HG02884 (cell line): ENCODE data around the gene CCDC91.

ENCODE experiments used
- ATAC-seq: cut with Tn5 transposase; IDR thresholded peaks from one replicate; pipeline ENCODE4 v1.9.1; 2021; ENCODE audit warnings: mild to moderate bottlenecking, moderate library complexity; ENCODE audit not compliant: unreplicated experiment

CCDC91 gene

DNA sequence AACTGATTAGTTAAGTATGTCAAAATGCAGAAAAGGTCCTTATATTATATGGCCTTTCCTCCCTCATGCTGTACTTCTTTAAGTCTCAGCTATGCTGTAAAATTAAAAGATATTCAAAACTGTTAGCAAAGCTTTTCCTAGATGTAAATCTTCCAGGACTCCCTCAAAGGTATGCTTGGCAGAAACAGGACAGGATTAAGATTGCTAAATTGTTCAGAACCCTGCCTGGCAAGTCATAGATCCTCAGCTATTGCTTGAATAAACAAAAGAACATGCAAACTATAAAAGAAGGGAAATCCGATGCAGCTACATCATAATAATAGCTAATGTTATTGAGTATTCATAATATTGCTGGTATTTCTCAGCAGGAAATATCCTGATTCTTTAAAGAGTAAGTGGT, 322.6 kb downstream of the CCDC91 start:
- ATAC-seq = no peak

DNA sequence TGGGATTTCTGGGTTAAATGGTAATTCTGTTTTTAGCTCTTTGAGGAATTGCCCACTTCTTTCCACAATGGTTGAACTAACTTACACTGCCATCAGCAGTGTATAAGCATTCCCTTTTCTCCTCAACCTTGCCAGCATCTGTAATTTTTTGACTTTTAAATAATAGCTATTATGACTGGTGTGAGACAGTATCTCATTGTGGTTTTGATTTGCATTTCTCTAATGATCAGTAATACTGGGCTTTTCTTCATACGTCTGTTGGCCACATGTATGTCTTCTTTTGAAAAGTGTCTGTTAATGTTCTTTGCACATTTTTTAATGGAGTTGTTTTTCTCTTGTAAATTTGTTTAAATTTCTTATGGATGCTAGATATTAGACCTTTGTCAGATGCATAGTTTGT, 323.7 kb downstream of the CCDC91 start:
- no peak for ATAC-seq

DNA sequence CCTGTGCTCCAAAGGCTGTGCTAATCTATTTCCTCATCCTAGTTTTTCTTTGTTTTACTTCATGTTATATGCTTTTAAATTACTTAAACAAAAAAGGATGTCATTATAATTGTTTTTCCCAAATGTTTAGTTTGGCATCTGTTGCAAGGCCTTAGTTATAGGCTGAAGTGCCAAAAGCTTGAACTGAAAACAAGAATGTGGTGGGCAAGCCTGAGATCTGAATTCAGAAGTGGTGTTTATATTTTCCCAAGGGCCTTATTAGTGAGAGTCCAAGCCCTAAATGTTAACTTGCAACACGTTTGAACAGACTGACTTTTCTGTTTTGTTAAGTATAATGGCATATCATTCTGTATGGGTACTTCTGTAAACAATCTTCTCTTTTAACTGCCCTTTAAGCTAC, 326.8 kb downstream of the CCDC91 start:
- no peak for ATAC-seq

DNA sequence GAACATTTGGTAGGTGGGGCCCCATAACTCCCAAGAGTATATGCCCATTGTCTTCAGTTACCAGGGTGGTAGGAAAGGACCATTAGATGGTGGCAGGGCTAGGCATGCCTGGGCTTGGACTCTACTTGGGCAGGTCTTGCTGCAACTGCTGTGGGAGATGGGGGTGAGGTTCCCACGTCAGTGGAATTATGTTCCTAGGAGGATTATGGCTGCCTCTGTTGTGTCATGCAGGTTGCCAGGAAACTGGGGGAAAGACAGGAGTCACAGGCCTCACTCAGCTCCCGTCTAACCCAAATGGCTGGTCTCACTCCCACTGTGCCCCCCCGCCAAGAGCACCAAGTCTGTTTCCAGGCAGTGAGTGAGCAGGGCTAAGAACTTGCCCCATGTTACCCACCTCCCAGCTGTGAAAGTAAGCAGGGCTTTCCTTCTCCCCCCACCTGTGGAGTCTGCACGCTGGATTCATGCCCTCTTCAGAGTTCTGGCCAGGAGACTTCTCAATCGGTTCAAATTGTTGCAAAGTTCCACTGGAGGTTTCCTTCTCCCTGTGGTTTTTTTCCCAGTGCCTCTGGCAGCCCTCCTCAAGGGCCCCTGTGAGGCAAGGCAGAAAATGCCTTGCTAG, 337.5 kb downstream of the CCDC91 start:
- no peak for ATAC-seq

DNA sequence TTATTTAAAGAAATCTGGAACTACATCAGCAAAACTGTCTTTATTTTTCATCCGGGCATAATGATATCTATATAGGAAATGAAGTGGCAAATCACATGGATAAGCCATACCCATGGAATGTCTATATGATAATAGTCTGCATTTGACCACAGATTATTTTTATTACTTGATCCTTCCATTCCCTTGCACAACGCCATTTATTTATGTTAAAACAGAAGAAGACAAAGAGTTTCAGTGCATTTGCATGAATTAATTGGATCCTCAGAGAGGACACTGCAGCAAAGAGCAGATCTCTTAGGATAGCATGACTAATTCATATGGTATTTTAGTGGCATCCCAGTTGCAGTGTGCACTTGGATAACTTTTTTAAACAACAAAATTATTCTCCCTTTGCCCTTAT, 345.0 kb downstream of the CCDC91 start:
- ATAC-seq = no peak

DNA sequence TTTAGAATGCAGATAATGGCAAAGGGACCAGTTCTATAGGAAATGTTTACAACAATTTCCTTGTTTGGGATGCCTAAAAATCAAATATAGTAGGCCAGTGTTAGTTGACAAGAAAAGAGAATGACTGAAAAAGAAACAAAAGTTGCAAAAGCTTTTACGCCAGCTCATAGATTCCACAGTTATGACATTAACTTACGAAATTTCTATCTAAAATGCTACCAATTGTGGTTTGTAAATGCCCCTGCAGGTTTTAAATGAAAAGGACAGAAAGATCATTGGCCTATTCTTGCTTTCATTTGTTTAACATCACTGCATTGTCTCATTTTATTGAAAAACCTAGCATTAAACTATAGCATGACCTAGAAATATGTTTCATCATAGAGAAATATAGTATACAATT, 345.8 kb downstream of the CCDC91 start:
- ATAC-seq = no peak

DNA sequence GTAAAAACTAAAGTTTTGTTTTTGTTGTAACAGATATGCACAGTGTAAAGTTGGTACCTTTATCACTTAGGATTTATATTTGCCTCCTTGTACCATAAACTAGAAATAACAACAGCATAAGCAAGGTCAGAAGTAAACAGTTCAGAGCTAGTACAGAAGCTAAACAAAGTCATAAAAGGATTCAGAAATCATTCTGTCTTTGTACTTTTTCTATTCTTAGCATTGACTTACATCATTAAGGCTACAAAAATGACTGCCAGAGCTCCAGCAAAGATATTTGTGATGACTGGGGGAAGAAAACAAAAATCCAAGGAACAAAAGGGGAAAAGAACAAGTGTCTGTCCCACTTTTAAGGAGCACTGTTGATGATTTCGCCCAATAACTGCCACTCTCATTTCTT, 347.2 kb downstream of the CCDC91 start:
- ATAC-seq = no peak

DNA sequence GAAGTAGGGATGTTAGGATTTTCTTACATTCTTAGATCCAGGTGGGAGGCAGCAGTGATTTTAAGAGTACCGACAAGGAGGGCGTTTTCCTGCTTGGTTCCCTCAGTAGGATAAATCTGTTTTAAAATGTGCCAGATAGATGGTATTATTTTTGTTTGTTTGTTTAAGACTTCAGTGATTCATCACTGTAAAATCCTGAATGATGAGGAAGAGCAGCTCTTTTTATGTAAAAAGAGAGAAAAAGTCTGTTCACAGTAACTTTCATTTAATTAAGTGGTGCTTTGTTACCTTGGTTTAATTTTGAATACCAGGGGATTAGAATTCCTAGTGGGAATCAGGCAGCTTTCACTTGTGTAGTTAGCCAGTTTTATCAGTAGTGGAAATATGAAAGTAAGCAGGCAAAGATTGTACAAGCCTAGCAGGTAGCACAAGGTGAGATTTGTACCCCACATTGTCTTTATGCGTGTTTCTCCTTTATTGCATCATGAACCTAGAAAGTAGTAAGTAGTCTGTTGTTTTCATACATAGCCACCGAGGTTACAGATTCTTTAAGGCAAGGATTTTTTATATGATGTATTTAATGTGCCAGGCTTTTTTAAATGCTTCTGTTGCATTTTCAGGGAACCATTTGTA, 349.6 kb downstream of the CCDC91 start:
- no peak for ATAC-seq

DNA sequence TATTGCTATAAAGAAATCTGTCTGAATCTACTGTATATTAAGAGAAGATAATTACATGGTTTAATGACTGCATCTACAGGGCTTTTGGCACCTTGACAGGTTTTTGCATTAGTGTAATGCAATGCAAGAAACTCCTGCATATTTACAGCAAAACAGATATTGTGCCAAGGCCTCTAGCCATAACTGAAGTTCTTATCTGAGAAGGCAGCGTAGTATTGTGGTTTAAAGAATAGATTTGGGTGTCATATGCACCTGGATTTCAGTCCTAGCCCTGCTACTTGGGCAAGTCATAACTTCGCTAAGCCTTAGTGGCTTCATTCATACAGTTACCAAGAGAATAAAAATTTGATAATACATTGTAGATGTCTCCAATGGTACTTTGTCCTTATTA, 350.1 kb downstream of the CCDC91 start:
- no peak for ATAC-seq

DNA sequence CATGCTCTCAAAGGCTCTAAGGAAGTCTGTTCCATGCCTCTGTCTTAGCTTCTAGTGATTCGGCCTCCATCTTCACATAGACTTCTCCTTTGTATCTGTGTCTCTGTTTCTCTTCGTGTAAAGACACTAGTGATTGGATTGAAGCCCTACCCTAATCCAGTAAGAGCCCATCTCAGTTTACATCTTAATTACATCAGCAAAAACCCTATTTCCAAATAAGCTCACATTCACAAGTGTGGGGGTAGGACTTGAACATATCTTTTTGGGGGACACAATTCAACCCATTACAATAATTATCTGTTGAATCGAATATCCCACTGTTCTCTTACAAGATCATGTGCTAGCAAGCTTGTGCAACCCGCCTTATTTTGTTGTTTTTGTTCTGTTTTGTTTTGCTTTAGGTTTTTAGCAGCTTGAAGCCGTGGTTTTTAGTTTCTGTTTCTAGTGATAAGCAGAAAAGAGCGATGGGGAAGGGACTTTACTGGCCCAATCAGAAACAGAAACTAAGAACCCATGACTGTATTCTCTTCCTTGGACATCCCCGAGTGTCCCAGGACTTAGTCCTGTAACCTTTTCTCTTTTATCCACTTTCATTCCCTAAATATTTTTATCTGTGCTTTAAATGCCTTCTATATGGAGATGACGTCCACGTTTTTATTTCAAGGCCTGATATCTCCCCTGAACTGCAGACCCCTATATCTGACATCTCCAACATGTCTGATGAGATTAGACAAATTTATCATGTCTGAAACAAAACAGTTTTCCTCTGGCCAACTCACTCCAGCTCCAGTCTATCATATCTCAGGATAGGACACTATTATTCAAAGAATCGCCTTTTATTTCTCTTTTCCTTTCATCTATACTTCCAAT, 353.0 kb downstream of the CCDC91 start:
- no peak for ATAC-seq

DNA sequence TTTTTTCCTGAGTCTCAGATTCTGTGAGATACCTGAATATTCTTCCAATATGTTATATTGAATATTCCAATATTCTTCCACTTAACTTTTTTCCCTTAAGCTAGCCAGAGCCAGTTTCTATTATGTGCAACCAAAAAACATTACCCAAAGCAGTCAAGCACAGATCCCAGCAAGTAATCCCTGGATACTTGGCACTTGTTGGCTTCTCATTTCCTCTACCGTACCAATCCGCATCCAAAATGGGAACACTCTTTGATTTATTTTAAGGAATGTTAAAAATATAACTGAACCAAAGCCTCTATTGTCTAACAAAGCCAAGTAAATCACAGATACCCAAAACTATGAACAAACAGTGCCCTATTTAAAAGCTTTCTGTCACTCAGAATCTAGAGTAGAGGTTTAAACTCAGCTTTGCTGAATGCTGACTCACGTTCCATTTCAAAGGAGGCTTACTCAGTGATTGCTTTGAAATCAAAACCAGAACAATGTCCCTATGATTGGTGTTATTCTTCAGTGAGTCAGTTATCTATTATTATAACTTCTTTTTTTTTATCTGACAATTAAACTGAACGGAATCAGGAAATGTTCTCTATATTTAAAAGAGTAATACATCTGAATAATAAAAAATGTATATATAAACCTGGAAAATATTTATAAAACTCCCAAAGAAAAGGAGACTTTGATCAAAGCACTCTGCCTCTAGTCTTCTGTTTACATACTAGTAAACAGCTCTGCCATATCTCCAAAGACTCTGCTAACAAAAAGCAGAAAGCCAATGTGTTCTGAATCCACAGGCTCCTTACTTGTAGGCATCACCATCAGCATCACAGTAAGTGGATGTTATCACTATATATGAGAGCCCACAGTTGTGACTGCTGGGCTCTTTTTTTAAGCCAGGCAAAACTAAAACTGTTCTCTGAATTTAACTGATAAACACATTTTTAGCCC, 360.8 kb downstream of the CCDC91 start:
- ATAC-seq = no peak

DNA sequence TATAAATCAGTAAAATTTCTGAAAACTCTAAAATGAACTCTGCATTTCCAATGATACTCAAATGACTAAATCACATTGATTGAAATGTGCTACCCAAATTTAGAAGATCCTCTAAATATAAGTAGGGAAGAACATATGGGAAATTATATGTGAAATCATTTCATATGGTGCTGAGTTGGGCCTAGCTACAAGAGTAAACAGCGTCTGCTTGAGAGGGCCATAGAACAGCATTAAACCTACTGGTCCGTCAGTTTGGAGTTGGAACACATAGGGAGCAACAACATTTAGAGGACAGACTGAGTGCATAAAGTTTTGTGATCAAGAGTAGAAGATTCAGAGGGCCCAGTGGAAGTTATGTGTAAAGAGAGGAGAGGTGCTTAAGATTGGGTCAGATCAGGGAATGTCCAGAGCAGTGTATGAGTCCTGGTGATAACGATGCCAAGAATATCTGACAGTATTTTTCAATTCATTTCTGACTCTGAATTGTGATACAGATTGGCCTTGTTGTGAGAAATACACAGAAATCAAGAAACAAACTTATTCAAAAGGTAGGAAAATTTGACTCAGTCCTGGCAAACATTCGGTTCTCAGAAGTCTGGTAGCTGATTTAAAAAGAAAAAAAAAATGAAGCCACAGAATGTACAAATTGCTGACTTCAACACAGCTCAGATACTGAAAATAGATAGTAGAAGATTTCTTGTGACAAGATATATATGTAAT, 362.2 kb downstream of the CCDC91 start:
- no peak for ATAC-seq

DNA sequence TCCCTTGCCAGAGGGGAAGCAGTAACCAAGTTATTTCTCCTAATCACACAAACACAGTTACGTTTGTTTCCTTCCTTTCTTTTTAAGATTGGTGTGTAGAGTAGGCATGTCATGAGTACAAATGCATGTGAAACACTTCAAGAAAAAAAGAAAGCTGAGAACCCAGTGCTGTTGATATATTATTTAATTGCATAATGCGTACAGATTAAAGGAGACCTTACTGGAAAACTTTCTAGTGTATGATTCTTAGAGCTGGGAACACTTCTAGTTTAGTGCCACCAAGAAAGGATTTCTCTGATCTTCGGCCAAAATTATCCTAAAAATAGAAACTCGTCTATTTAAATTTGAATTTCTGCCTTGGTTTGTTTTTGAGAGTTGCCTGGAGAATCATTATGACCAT, 365.5 kb downstream of the CCDC91 start:
- no peak for ATAC-seq

DNA sequence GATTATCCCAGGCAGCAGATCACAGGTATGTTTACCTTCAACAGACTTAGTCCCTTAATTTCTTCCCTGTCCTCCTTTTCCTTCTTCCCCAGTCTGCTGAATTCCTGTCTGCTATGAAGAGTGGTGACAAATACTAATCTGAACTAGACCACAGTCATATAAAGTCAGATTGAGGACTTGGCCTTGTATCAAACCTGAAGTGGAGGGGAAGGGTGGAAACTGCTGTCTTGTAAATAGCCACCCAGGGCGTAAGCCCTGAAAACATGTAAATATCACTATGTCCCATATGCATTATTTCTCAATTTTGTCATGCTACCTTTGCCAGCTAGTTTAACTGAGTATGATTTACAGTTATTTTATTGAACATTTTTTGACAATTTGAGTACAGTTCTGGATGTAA, 368.0 kb downstream of the CCDC91 start:
- no peak for ATAC-seq

DNA sequence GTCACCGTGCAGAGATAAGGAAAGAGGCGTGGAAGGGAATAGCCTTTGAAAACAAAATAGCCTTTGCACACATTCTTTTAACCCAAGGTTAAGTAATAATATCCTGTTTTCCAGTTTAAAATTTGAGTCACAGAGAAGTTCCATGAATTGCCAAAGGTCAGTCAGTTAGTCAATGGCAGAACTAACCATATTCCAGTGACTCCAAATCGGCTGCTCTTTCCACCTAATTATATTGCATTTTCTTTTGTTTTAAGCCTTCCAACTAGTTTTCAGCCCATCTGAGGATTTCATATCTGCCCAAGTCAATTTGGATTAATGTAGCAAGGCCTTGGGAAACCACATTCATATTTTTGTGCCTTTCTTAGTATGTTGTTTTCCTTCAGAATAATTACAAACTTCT, 373.0 kb downstream of the CCDC91 start:
- no peak for ATAC-seq

DNA sequence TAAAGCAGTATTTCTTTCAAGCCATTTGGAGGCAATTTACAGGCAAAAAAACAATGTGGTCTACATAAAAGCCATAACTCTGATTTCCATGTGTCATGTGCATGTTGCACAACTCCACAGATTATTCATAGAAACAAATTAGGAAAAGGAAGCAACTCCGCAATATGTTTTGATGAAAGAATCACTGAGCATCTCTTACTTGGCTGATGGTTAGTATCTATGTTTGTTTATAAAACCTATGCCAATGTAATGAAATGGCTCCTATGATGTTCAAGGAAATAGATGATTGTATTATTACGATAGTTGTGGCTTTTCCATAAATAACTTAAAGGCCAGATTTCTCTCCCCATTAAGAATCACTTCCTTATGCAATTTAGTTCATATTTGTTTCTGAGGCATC, 373.7 kb downstream of the CCDC91 start:
- no peak for ATAC-seq

DNA sequence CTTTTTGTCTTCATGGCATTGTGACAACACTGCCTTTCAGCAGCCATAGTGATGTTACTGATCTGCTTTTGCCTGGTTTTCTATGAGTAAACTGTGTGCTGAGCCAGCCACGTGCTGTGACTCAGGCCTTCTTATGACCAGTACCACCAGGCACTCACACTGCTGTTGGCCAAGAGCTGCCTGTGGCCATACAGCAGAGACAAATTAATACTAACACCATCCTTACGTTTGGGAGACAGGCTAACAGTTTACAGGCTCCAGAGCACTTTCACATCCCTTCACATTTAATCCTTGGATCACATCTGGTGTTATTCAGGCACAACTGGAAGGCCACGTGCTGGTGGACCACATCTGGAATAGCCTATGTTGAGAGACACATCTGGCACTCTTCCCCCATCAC, 377.9 kb downstream of the CCDC91 start:
- ATAC-seq = no peak

DNA sequence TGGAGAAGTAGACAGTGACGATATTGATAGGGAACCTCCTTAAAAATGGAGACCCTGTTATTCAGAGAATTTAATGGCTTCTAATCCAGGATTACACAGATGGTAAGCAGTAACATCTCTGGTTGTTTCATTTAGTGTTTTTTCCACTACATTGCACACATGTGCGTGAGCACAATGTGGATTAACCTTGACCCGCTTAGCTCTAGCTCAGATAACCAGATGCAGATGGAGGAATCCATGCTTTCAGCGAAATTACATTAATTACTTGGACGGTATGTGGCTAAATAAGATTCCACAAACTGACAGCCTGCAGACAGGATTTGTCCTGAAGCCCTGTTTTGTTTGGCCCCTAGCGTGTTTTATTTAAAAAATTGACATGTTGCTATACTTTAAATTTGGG, 378.4 kb downstream of the CCDC91 start:
- ATAC-seq = no peak

DNA sequence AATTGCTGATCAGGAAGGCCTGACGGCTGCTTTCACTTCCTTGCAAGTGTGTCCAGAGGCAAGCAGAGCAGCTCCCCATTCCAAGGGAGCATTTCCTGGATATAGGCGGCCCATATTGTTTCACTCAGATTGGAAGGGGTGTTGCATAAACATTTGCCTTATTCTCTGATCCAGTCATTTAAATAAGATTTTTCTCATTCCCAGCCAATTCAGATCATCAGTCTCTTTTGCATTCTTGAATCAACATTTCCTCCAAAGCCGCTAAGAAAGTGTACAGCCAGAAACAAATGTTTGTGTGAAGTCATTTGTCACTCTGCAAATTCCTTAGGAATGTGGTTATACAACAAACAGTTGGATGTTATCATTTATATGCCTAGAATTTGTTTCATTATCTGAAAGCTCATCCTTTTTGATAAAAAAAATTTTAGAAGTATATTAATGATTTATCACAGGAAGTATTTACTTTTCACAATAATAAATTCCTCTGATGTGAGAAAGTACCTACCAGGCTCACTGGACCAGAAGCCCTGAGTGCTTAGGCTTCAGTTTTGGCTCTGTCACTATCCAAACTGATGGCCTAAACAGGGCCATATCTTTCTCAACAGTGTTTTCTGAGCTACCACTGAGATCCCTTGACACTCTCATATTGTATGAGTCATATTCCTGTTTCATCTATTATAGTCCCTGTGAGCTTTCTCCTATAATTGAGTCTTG, 379.6 kb downstream of the CCDC91 start:
- no peak for ATAC-seq

DNA sequence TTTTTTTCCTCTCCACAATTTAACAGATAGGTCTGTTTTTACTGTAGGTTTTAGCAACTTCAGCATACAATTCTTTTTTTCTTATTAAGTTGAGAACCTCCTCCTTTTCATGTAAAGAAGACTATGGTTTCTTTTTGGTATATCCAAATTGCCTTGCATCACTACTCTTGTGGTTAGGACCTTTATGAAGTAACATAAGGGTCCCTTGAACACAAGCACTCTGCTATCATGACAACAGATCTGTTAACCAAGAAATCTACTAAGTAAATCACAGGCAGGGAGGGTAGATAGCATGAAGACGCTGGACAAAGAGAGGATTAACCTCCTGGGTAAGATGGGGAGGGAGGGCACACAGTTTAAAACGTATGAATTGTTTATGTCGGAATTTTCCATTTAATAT, 380.6 kb downstream of the CCDC91 start:
- no peak for ATAC-seq
